Ecto neural progenitor cell (in vitro differentiated cells): ENCODE data around the gene SIGLEC9.

Experiments used
- DNase-seq: peaks from one replicate; pipeline ENCODE4 v3.0.0-alpha.2; 2018; ENCODE audit warnings: low spot score

The SIGLEC9 gene

DNA sequence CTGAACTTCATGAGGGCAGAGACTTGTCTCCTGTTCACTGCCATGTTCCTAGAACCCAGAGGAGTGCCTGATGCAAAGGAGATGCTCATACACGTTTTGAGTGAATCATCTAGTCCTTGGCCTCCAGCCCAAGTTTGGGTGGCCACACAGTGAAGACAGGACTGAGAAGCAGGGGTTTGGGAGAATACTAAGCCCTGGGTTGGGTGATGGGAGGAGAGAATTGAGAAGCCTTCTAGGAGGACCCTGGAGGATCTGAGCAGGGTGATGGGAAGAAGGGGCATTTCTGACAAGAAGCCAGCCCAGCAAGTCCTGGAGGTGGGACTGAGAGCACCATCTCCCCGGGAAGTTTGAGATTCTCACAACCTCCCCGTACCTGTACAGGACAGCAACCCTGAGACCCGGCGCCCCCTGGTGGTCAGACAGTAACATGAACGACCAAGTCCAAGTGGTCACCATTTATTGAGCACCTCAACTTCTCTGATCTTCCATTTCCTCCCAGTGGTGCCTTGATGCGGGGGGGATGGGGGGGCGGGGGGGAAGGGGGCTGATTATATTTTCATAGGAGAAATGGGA is 27.5 kb upstream of the SIGLEC9 start:
- peak; percentile 80 for DNase-seq

DNA sequence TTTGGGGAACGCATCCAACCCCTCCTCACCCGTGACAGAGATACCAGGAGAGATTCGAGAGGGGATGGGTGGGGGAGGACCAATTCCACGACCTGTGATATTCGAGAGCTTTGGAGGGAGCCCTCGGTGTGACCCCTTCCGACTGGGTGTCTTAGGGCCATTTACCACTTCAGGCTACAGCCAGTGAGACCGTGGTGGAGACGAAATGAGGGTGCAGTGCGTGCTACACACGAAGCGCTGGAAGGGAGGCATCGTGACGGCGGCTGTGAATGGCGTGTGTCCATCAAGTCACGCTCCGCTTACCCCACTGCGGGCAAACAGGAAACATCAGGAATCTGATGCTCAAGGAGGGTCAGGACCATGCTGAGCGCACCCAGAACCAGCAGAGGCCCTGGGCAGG is 26.9 kb upstream of the SIGLEC9 start:
- no peak for DNase-seq

DNA sequence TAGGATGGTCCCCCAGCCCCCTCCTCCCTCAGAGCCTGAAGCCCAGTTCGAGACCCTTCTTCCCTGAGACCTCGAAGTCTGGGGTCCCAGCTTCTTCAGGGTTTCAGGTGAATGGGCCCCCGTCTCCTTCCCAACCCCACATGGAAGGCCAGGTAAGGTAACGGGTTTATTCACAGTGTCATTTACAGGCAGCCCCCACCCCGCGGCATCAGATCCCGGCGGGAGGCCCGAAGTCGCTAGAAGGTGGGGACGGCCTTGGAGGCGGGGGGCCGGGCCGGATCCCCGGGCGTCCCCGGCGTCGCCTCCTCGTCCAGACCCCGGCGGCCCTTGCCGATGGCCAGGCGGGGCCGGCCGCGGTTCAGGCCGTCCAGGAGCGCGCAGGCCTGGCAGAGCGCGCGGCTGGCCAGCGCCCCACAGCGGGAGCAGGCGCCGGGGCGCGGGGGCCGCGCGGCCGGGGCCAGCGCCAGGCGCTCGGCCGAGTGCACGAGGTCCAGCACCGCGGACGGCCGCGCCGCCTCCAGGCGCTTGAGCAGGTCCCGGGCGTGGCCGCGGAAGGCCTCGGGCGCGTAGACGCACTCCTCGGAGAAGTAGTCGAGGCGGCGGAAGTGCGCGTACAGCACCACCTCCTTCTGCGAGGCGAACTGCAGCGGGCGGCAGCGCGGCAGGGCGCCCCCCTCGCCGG is 26.2 kb upstream of the SIGLEC9 start:
- no peak for DNase-seq

DNA sequence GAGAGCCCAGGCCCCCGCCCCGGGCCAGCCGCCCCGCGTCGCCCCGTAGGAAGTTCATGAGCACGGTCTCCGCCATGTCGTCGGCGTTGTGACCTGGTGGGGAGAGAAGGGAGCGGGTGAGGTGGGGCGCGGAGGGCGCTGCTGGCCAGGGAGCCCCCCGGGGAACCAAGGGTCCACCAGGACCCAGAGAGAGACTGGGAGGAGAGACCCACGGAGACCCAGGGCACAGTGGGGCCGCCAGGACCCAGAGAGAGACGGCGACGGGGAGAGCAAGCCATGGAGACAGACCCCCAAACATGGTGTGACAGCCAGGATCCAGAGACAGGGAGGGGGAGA is 25.7 kb upstream of the SIGLEC9 start:
- DNase-seq = no peak

DNA sequence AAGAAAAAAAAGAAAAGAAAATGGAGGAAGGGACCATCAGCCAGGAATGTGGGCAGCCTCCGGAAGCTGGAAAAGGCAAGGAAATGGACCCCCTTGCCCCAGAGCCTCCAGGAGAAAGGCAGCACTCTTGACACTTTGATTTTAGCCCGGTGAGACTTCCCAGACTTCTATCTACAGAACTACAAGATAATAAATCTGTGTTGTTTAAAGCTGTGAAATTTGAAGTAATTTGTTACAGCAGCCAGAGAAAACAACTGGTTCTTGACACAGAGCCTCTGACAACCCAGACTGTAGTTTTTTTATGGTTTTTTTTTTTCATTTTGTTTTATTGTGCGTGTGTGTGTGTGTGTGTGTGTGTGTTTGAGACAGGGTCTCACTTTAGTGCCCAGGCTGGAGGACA is 24.1 kb upstream of the SIGLEC9 start:
- DNase-seq = no peak

DNA sequence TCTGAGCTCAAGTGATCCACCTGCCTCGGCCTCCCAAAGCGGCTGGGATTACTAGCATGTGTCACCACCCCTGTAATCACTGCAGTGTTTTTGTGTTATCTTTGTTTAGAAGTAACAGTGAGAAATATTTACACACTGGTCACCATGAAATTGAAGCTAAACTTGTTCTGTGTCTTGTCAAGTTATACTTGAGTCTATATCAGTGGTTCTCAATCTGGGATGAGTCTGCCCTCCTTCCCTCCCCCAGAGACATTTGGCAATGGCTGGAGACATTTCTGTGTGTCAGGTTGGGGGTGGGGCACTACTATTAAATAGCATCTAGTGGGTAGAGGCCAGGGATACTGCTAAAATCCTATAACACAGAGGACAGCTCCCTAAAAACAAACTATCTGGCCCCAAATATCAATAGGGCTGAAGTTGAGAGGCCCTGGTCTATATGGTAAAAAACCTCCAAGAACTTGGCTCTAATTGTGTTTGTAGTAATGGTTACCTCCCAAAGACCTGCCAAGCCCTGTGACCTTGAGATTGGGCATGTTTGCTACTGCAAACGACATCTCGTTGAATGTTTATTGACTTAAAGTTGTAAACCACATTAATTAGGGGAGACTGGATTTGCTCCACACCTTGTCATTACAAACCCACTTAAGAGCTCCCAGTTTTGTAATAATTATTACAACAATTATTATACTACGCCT is 23.4 kb upstream of the SIGLEC9 start:
- DNase-seq = no peak

DNA sequence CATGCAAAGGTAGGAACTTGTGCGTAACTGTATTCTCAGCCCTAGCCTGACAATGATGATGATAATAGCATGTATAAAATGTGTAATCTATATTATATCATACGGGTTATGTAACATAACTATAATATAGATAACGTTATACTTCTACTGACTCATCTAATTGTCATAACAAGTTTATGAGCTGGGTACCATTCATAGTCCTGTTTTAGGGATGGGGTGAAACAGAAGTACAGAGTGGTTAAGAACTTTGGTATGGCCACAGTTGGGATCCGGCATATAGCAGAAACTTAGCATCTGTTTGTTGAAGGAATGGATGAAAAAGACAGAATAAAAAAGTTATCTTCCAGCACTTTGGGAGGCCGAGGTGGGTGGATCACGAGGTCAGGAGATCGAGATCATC is 21.7 kb upstream of the SIGLEC9 start:
- DNase-seq = no peak

DNA sequence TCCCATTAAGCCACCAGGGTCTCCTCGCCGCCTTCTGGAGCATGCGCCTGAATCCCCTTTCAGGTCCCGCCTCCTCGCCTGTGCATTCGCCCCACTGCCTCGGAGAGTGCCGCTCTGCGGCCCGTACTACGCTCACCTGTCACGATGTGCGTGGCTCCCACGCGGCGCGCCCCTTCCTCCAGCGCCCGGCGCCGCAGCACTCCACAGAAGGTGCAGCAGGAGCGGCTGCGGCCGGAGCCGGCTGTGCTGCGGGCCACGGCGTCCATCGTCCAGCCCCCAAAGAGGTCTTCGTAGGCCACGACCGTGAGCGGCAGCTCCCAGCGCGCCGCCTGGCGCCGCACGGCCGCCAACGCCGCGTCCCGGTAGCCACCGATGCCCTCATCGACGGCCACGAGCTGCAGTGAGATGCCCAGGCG is 20.8 kb upstream of the SIGLEC9 start:
- no peak for DNase-seq

DNA sequence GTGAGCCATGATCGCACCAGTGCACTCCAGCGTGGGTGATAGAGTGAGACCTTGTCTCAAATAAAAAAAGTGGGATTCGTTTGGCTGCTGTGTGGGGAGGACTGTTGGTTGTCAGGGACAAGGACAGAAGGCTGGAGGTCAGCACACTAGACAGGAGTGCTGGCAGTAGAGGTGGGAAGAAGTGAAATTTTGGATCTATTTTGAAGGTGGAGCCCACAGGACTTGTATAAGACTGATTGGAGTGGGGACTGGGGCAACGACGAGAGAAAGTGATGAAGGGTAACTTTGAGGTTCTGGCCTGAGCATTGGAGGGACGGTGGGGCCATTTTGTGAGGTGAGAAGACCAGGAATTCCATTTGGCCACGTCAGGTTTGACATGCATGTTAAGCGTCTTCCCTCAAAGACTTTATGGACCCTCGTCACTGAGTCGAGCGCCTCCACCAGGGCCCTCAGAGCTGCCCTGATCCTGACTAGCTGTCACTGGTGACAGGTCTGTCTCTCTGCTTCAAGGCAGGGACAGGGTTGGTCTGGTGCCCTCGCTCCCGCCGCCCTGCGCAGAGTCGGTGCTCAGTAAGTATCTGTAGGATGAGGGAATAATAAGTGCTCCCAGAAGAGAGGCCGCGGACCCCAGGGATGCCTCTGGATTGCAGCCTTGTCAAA is 17.2 kb upstream of the SIGLEC9 start:
- no peak for DNase-seq

DNA sequence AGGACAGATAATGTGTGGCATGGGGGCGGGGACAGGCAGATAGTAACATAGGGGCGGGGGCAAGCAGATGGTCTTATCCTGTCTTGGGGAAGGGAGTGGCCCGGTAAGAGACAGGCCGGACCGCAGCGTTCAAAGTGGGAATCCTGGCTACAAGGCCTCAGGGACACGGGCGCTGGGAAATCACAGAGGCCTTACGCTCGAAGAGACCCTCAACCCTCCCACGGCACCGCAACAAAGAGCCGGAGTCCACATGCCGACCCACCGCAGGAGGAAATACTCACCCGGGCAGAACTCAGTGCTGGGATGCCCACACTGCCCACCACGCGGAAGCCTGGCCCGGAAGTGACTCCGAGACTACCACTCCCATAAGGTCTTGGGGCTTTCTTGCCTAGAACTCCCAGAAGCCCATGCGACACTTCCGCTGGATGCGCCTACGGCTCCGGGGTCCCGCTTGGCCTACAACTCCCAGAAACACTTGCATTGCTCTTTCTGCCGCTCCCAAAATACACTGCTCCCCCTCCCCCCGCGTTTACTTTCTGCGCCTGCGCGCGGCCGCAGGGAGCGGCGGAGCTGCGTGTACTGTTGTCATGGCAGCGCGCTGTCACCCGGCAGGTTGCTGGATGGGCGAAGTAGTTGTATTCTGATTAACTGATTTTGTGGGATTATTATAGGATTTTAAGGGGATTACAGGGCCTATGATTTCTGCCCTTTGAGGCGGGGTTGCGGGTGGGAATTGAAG is 16.5 kb upstream of the SIGLEC9 start, which contains the start of gene CTU1:
TSS of gene CTU1 (minus strand) at position 344 of the 739 bp plus-strand sequence. CDS start 3,840 bp downstream, outside the sequence.
- peak; percentile 98 for DNase-seq

DNA sequence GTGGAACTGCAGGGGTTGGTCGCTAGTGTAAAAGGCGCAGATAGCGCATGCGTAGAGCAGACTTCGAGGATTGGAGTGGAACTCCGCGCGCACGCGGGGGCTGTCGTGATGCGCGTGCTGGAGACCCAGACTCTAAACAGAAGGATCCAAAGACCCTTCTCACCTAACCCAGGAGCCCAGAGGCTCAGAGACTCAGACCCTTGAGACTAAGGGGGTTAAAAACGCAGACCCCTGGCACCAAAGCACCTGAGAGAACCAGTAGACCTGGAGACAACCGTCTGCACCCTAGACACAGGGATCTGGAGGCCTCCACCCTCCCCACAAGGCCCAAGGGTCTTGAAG is 15.9 kb upstream of the SIGLEC9 start:
- DNase-seq = no peak

DNA sequence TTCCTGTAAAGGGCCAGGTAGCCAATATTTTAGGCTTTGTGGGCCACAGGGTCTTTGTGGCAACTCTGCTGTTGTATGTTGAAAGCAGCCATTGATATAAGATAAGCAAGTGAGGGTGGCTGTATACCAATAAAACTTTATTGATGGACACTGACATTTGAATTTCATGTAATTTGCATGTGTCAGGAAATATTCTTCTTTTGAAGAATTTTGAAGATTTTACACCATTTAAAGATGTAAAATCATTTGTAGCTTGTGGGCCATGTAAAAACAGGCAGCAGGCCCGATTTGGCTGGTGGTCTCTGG is 14.1 kb upstream of the SIGLEC9 start:
- DNase-seq = no peak

DNA sequence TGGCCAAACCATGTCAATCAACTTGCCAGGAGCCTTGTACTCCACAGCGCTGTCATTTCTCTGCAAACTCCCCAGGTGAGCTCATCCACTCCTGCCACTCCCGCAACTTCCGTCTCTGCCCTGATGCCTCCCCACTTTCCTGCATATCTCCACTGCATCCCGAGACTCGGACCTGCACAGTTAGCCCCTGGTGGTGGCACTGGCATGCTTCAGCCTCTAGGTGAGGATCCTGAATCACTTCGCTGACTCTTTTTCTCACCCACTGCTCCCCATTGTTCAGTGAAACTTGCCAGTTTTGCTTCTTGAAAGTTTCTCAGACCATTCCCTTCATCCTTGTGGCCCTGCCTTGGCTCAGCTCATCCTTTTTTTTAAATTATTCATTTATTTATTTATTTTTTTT is 13.1 kb upstream of the SIGLEC9 start:
- no peak for DNase-seq

DNA sequence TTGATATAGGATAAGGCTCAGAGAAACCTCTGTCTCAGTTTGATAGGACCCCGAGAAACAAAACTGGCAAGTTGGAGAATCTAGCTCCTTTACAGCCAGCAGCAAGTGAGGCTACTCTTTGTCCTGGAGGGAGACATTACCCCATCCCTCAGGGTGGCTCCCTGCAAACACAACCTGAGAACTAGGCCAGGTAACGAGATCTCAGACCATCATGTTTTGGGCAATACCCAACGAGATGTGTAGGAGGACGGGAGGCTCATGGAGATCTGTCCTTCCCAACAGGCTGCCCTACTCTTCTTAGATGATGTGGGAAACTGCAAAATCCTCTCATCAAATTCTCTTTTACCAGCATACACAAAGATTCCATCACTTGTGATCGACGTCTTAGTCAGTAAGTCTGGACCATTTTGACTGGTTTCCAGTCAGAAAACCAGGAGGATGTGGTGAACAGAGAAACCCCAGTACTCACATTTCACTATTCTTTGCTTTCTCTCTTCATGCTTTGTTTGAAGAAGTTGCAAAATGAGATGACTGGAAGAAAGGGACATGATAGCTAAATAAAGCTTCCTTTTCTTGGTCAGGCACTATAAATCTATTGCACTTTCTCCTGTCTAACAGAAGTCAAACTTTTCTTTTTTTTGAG is 10.5 kb upstream of the SIGLEC9 start:
- DNase-seq = no peak

DNA sequence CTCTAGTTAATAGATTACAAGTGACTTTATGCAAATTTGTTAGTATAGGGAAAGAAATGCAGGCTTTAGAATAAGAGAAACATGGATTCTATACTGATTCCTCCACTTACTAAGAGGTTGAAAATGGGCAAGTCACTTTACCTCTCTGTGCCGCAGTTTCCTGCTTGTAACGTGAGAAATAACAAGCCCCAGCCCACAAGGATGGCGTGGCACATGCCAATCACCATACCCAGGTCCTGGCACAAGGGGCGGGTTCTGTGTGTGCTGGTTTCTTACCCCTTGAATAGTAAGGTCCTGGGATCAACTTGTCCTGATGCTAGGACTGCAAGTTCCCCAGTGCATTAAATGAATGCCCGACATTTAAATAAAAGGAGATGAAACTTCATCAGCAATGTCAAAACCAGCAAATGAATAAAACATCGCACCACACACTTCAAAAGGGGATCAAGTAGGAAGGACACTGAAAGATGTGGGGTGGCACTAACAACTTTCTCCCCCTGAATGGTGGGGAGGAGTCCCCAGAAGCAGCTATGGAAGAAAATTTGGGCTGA is 7.9 kb upstream of the SIGLEC9 start:
- DNase-seq = no peak

DNA sequence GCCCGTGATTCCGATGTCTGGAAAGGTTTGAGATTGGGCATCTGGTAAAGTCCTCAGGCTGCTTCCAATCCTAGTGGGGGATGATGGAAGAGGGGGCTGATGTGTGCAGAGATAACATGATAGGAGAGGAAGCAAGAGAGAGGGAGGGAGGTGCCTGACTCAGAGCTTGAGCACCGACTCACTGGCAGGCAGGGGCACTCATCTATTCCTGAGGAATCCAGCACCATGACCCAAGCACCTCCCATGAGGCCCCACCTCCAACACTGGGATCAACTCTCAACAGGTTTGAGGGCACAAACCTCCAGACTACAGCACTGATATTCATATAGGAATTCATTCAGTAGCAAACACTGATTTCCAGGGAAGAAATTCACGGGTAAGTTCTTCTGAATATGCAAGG is 5.6 kb upstream of the SIGLEC9 start:
- DNase-seq = no peak

DNA sequence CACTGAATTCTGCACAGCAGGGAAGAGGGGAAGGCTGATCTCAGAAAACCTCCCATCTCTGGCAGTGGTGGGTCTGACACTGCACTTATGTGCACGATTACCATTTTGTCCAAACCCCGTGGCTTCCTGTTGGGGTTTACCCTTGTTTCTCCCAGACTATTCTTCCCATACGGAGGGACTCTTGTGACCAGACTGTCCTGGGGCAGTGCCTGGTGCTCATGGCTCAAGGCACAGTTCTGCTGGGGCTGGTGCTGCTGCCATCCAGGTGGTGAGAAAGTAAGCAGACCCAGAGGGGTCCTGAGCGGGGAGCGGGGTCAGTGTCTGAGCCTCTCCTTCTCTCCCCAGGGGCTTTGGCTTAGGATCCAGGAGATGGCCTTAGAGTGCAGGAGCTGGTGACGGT is 5.1 kb upstream of the SIGLEC9 start:
- no peak for DNase-seq

DNA sequence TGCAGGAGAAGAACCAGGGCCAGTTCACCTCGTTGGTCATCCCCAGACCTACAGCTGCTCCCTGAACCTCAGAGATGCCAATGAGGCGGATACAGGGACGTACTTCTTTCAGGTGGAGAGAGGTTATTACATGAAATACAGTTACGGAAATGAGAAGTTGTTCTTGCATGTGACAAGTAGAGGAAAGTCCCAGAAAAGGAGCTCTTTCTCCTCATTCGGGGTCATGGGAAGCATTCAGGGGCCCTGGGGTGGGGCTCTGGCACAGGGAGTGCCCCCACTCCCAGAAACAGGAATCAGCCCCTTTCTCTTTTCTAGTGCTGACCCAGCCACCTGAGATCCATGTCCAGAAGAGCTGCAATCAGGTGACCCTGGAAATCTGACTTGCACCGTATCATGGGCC is 4.5 kb upstream of the SIGLEC9 start:
- DNase-seq = no peak

DNA sequence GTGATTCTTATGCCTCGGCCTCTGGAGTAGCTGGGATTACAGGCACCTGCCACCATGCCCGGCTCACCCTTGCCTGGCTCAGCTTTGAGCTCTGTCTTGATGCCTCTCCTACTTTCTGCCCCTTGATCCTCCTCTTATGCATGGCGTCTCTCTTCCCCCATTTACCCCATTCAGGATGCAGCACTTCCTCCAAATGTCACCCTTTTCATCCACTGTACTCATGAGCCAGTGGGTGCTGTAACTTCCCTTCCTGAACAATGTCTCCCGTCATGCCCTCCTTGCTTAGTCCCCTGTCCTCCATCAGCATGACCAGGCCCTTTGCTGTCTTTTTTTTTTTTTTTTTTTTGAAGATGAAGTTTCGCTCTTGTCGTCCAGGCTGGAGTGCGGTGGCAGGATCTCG is 3.4 kb upstream of the SIGLEC9 start:
- no peak for DNase-seq

DNA sequence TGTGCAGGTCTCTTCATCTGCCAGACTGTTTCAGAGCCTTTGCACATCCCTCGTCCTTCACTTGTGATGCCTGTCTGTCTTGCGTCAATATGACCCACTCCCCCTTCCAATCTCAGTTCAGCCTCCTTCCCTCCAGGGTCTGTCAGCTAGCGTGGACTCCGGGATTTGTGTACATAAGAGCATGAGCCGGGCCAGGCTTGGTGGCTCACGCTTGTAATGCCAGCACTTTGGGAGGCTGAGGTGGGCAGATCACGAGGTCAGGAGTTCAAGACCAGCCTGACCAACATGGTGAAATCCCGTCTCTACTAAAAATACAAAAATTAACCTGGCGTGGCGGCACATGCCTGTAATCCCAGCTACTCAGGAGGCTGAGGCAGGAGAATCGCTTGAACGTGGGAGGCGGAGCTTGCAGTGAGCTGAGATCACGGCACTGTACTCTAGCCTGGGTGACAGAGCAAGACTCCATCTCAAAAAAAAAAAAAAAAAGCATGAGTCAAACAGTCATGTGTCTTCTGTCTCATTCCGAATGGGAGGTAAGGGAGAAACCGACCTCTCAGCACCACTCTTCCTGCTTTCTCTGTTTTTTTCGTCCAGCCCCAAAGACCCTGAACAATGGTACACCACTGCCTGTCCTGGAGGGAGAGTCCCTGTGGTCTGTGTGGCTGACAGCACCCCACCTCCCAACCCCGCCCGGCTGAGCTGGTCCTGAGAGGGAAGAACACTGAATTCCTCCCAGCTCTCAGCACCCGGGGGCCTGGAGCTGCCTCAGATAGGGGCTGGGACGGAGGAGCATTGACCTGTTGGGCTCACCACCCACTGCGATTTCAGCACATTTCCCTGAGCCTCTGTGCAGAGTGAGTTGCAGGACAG is 2.4 kb upstream of the SIGLEC9 start:
- no peak for DNase-seq

DNA sequence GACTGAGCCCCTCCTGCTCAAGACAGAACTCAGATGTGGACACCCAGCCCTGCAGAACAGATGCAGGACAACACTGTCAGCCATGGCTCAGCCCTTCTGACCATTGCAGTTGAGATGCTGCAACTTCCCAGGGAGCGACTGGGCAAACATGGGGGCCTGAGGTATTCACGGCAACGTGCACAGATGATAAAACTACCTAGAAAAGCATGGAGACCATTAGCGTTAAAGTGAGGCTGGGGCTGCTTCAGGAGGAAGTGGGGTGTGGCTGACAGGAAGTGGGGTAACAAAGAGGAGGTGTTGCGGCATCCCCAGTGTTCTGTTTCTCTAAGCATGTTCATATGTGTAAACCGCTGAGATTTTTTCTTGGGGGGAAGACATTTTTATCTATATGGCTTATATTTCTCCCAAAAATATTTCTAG is 1.3 kb upstream of the SIGLEC9 start:
- no peak for DNase-seq
